Urothelium cell line (cell line): ENCODE results near the gene RNF115.
"Not testable (repeated sequence)": the region's sequence is repeated elsewhere in the genome, so short reads cannot be mapped to it uniquely, and the experiment has no call there.

Experiments
- DNase-seq: peaks from one replicate; pipeline ENCODE4 v3.0.0; 2011; ENCODE audit warnings: low spot score, mixed read lengths
- FAIRE-seq: peaks from 2 replicates; lab custom pipeline; 2011; peaks lifted over from hg19 to GRCh38; lab: Jason Lieb, UNC

RNF115 gene

GRCh38 chr1:145828367-145829026 lies 4.6 kb upstream of the RNF115 start:
- FAIRE-seq (no peak), DNase-seq (no peak)

GRCh38 chr1:145827966-145828365 lies 4.1 kb upstream of the RNF115 start:
- FAIRE-seq: no peak
- no peak for DNase-seq

GRCh38 chr1:145826030-145826429 lies 2.1 kb upstream of the RNF115 start:
- DNase-seq (no peak), FAIRE-seq (no peak)

GRCh38 chr1:145824499-145824842 lies 576 bp upstream of the RNF115 start:
- FAIRE-seq: no peak
- no peak for DNase-seq

- not testable (repeated sequence) for DNase-seq
Measured at GRCh38 chr1:145822779-145823331, 1.0 kb downstream of the RNF115 start.

GRCh38 chr1:145818095-145818494 lies 5.8 kb downstream of the RNF115 start:
- not testable (repeated sequence) for FAIRE-seq

More at GRCh38 chr1:145822779-145823331, 1.0 kb downstream of the RNF115 start:
- FAIRE-seq: not testable (repeated sequence)

GRCh38 chr1:145812977-145813810 lies 10.7 kb downstream of the RNF115 start:
- FAIRE-seq, DNase-seq: not testable (repeated sequence)

More at GRCh38 chr1:145818095-145818494, 5.8 kb downstream of the RNF115 start:
- not testable (repeated sequence) for DNase-seq

GRCh38 chr1:145806844-145807243 lies 17.1 kb downstream of the RNF115 start:
- DNase-seq (no peak), FAIRE-seq (no peak)

- no peak for DNase-seq
- no peak for FAIRE-seq
Measured at GRCh38 chr1:145806408-145806807, 17.5 kb downstream of the RNF115 start.

GRCh38 chr1:145805057-145805456 lies 18.8 kb downstream of the RNF115 start:
- FAIRE-seq (no peak), DNase-seq (no peak)

- FAIRE-seq: no peak
Measured at GRCh38 chr1:145804235-145805045, 19.5 kb downstream of the RNF115 start.

GRCh38 chr1:145799806-145800205 lies 24.1 kb downstream of the RNF115 start:
- no peak for DNase-seq
- no peak for FAIRE-seq

More at GRCh38 chr1:145804235-145805045, 19.5 kb downstream of the RNF115 start:
- DNase-seq: no peak

- FAIRE-seq: no peak
- DNase-seq: no peak
Measured at GRCh38 chr1:145796753-145797152, 27.1 kb downstream of the RNF115 start.

- no peak for FAIRE-seq
- DNase-seq: no peak
Measured at GRCh38 chr1:145795257-145795881, 28.5 kb downstream of the RNF115 start.

GRCh38 chr1:145792484-145792883 lies 31.4 kb downstream of the RNF115 start:
- DNase-seq (no peak), FAIRE-seq (no peak)

- DNase-seq, FAIRE-seq: not testable (repeated sequence)
Measured at GRCh38 chr1:145791860-145792259, 32.0 kb downstream of the RNF115 start.

- no peak for DNase-seq
- FAIRE-seq: no peak
Measured at GRCh38 chr1:145788580-145788979, 35.3 kb downstream of the RNF115 start.

- DNase-seq: no peak
Measured at GRCh38 chr1:145786271-145786670, 37.6 kb downstream of the RNF115 start.

GRCh38 chr1:145785547-145785946 lies 38.3 kb downstream of the RNF115 start:
- FAIRE-seq: no peak
- no peak for DNase-seq

More at GRCh38 chr1:145786271-145786670, 37.6 kb downstream of the RNF115 start:
- FAIRE-seq: no peak

- DNase-seq (no peak), FAIRE-seq (no peak)
Measured at GRCh38 chr1:145784409-145784808, 39.5 kb downstream of the RNF115 start.
